22Rv1 (cell line): ENCODE results near the gene SPTBN1.

Experiments used
- H3K27ac ChIP-seq: fragments of 450-650 bp; 2 replicates; pipeline ENCODE4 v1.5.1; 2017
- ZFX ChIP-seq: fragments of 450-650 bp; IDR thresholded peaks from 2 replicates; pipeline ENCODE4 v1.6.1; 2017; ENCODE audit warnings: antibody characterized with exemption, borderline replicate concordance
- TF ChIP-seq, protein P1 (sequence below): fragments of 450-650 bp; IDR thresholded peaks from 2 replicates; pipeline ENCODE4 v1.5.1; 2017; ENCODE audit warnings: mild to moderate bottlenecking

SPTBN1 gene

GRCh38 chr2:54560146-54560881 lies 104.2 kb downstream of the SPTBN1 start:
- H3K27ac ChIP-seq: no peak overlapping the region
- TF ChIP-seq, protein P1, sequence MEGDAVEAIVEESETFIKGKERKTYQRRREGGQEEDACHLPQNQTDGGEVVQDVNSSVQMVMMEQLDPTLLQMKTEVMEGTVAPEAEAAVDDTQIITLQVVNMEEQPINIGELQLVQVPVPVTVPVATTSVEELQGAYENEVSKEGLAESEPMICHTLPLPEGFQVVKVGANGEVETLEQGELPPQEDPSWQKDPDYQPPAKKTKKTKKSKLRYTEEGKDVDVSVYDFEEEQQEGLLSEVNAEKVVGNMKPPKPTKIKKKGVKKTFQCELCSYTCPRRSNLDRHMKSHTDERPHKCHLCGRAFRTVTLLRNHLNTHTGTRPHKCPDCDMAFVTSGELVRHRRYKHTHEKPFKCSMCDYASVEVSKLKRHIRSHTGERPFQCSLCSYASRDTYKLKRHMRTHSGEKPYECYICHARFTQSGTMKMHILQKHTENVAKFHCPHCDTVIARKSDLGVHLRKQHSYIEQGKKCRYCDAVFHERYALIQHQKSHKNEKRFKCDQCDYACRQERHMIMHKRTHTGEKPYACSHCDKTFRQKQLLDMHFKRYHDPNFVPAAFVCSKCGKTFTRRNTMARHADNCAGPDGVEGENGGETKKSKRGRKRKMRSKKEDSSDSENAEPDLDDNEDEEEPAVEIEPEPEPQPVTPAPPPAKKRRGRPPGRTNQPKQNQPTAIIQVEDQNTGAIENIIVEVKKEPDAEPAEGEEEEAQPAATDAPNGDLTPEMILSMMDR: no peak
- no peak for TF ChIP-seq ZFX

- TF ChIP-seq ZFX: no peak
- TF ChIP-seq, protein P1: no peak
- H3K27ac ChIP-seq: no peak overlapping the region
These were observed 104.9 kb downstream of the SPTBN1 start for GRCh38 chr2:54561010-54561409.

DNA sequence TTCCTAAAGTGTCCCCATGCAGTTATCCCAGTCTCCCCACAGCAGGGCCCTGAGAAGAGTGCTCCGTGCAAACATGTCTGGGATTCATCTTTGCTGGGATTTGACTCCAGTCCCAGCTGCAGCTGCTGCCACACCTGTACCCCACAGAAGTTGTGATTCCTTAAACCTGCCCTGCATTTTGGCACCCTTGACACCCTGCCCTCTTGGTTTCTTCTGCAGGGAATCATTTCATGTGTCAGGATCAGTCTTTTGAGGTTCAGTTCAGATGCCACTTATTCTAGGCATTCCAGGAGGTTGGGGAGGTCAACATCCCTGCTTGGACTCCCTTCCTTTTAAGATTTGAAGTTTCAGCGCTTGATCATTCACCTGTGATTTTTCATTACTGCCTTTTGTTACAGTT lies 108.3 kb downstream of the SPTBN1 start:
- H3K27ac ChIP-seq: no peak overlapping the region
- TF ChIP-seq, protein P1: no peak
- no peak for TF ChIP-seq ZFX

DNA sequence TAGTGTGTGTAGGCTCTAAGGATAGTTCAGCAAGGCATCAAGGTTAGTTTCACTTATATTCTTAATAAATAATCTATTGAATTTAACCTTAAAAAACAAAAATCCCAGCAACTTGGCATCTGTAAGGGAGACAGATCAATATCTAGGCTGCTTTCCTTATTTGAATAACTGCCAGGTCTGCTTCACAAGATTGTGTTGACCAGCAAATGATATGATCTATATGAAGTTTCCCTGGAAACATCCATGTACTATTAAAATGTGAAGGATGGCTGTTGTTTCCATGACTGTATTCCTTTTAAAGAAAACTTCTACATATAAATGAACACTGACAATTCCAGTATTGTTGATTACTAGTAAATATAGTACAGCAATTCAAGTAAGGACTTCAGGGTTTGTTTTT lies 109.4 kb downstream of the SPTBN1 start:
- TF ChIP-seq, protein P1: no peak
- TF ChIP-seq ZFX: no peak
- H3K27ac ChIP-seq: no peak overlapping the region

DNA sequence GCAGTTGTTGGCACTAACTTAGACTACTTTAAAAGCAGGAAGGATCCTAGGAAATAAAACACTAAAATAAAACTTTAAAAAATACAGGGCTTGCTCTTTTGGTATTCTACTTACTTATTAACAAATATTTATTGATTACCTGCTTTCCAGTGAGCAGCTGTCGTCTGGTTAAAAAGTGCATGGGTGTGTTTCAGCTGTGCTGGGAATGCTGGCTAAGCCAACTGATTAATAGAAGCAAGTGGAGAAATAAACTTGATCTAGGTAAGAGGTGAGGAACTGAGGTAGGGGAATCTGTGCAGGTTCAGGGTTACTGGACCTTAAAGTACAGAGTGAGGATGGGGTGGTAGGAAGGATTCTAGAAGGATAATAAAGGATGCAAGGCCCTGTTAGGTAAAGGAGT lies 110.8 kb downstream of the SPTBN1 start:
- no peak overlapping the region for H3K27ac ChIP-seq
- TF ChIP-seq ZFX: no peak
- TF ChIP-seq, protein P1: no peak

DNA sequence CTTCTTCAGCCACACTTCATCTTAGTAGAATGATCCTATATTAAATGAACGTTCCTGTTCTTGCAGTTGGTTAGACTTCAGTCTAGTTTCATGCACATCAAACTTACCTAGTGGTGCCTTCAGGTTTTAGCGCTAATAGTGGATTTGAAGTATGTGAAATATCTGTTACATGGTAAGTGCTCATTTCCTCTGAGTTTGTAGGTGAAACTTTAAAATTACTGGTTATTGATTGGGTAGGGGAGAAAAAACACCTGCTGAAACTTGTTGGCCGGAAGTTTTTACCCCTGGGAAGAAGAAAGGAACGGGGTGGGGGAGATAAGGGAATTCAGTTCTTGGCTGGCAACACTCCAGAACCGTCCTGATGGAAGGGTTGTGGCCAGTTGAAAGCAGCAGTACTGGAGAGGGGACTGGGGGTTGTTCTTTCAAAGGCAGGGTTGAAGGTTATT lies 112.8 kb downstream of the SPTBN1 start:
- TF ChIP-seq, protein P1: no peak
- no peak for TF ChIP-seq ZFX
- H3K27ac ChIP-seq: no peak overlapping the region

DNA sequence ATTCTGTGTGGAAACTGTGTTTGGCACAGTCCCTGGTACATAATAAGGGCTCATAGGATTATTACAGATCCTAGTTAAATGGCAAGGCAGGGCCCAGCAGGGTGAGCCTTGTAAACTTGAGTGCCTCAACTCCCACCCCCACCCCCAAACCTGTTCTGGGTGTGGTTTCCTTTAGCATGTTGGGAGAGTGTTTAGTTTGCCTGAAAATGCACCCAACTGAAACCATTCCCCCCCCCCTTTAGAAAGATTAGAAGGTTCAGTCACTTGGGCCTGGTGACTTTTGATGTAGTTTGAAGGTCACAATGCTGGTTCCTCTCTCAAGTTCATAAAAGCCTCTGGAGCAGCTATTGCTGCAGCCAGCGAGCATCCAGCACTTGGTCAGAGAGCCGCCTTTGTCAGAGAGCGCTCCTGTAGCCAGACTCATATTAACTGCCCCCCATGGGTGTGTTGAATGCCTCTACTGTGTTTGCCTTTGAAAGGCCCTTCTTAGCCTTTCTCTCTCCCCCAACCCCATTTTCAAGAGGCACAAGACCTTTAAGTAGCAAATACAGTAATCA lies 113.7 kb downstream of the SPTBN1 start:
- no peak for TF ChIP-seq ZFX
- TF ChIP-seq, protein P1: no peak
- H3K27ac ChIP-seq: no peak overlapping the region
